ENCODE measurements around the gene RPL9.
"Not testable (repeated sequence)": the region's sequence is repeated elsewhere in the genome, so short reads cannot be mapped to it uniquely, and the experiment has no call there.

The RPL9 gene

DNA sequence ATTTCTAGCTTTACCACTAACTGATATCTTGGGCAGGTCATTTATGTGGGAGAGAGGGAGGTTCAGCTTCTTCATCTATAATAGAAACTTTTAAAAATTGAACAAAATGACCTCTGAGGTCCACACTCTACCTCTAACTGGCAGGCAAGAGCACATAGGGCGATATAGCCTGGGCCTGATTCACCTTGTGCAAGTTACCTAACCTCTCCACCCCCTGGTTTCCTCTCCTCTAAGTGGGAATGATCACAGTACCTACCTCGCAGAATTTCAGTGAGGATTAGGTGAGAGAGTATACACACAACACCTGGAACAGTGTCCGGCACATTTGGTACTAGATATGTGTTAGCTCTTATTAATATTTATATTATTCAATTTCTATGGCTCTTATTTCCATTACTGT is 36.5 kb downstream of the RPL9 start:
- DNase-seq, result no peak

GRCh38 chr4:39415678-39416283 is 42.9 kb downstream of the RPL9 start:
- no peak for DNase-seq

DNA sequence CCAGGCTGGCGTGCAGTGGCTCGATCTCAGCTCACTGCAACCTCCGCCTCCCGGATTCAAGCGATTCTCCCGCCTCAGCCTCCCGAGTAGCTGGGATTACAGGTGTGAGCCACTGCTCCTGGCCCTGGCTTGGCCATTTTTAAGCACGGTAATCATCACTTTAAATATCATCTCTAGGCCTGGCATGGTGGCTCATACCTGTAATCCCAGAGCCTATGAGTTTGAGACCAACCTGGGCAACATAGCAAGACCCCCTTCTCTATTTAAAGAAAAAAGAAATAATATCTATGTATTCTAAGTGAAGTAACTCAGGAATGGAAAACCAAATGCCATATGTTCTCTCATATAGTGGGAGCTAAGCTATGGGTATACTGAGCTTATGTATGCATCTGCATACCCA is 47.2 kb downstream of the RPL9 start:
- DNase-seq, result not testable (repeated sequence)

DNA sequence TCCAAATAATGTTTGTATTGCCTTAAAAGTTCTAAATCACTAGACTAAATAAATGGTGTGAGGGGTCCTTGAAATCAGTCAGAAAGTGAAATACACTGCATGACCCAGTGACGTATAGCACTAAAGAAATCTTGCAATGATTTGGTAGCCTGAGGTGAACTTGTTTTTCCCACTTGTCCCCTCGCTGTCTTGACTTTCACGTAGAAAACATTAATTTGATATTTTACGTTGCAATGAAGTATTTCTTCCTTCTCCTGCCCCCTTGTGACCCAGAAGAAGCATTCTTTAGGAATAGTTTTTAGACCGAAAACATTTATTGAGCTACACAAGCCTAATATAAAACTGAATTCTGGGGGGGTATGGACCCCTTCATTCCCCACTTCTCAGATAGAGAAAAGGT is 48.3 kb downstream of the RPL9 start:
- no peak for DNase-seq

GRCh38 chr4:39407584-39407885 is 51.2 kb downstream of the RPL9 start:
- DNase-seq, result no peak

GRCh38 chr4:39406763-39407583 is 51.7 kb downstream of the RPL9 start, which contains the start of gene KLB:
KLB (plus strand) TSS chr4:39406930; CDS start chr4:39406950, 20 bp downstream.
- DNase-seq, result no peak
